Suprapubic skin (tissue), 4 donors: Measurements from ENCODE around the gene CMTM8. TPM values are rescaled to one million over a fixed set of nuclear protein-coding genes. Genes with fewer than 3 reads are reported as not detected.
A peak's percentile ranks its signal among the peaks of the same experiment; 100 is the strongest.

Experiments
- DNase-seq, 2 donors: peaks; one replicate each; pipeline ENCODE4 v3.0.0-alpha.2; 2019; ENCODE audit warnings: low spot score in 2 of 2
- H3K27ac ChIP-seq: fragments of 200-600 bp; sonication (generic); one replicate; pipeline ENCODE4 v1.5.1; 2019
- H3K27me3 ChIP-seq: fragments of 200-600 bp; sonication (generic); one replicate; pipeline ENCODE4 v1.5.1; 2019
- H3K36me3 ChIP-seq: fragments of 200-600 bp; sonication (generic); one replicate; pipeline ENCODE4 v1.5.1; 2019
- H3K4me1 ChIP-seq: fragments of 200-600 bp; sonication (generic); one replicate; pipeline ENCODE4 v1.5.1; 2019
- H3K4me3 ChIP-seq: fragments of 200-600 bp; sonication (generic); one replicate; pipeline ENCODE4 v1.5.1; 2019; ENCODE audit warnings: mild to moderate bottlenecking
- H3K9me3 ChIP-seq: fragments of 200-600 bp; sonication (generic); one replicate; pipeline ENCODE4 v1.5.1; 2019
- CTCF ChIP-seq, 2 donors: fragments of 200-600 bp in 1 of 2; fragments of 450-650 bp in 1 of 2; sonication (generic) in 1 of 2; IDR thresholded peaks; one replicate each; pipeline ENCODE4 v1.5.1; 2016 to 2019; ENCODE audit warnings: antibody characterized with exemption in 2 of 2, mild to moderate bottlenecking in 1 of 2, moderate library complexity in 1 of 2
- EP300 ChIP-seq: sonication (generic); formaldehyde crosslinking; IDR thresholded peaks from one replicate; pipeline ENCODE4 v1.6.1; 2017; ENCODE audit warnings: antibody characterized with exemption
- POLR2A ChIP-seq, 2 donors: fragments of 450-650 bp; IDR thresholded peaks; one replicate each; pipeline ENCODE4 v1.6.1; 2017; ENCODE audit warnings: antibody characterized with exemption in 2 of 2, mild to moderate bottlenecking in 2 of 2, moderate library complexity in 2 of 2
- POLR2AphosphoS5 ChIP-seq, 3 donors: sonication (generic); formaldehyde crosslinking; IDR thresholded peaks; one replicate each; pipeline ENCODE4 v1.6.1; 2017; ENCODE audit warnings: antibody characterized with exemption in 3 of 3
- WGBS: methylation state at CpG from one replicate; pipeline ENCODE4 v1.1.5; 2018; 5-methylcytosine and 5-hydroxymethylcytosine counted together
- total RNA-seq, 4 donors: library from RNA; depleted of rRNA; stranded (reverse); fragments of >200 nt; gene quantifications; one replicate each; pipeline ENCODE4 v1.1.0, GENCODE V29; 2016

Gene CMTM8
- total RNA-seq, 4 donors from 2014 or later: 7.4 to 16.3 (median 10.6) TPM

GRCh38 chr3:32197991-32198390 is 40.5 kb upstream of the CMTM8 start:
- no peaks in the 10 kb centered on the region for H3K9me3 ChIP-seq
- H3K4me3 ChIP-seq: no peak overlapping the region
- no peaks in the 10 kb centered on the region for H3K4me1 ChIP-seq
- WGBS: 89% methylated on average over 1 of the region's 1 CpG
- no peaks in the 10 kb centered on the region for H3K27me3 ChIP-seq
- no peak overlapping the region for H3K27ac ChIP-seq
- no peak for DNase-seq
- H3K36me3 ChIP-seq: no peaks in the 10 kb centered on the region
- TF ChIP-seq EP300 (no peak), POLR2A (IDR thresholded peaks at IDR 0.05) (no peak), CTCF (IDR thresholded peaks at IDR 0.05) (no peak), POLR2AphosphoS5 (IDR thresholded peaks at IDR 0.05) (no peak)

- H3K9me3 ChIP-seq: no peaks in the 10 kb centered on the region
- no peak overlapping the region for H3K27ac ChIP-seq
- no peaks in the 10 kb centered on the region for H3K4me1 ChIP-seq
- no peak for DNase-seq
- H3K4me3 ChIP-seq: no peak overlapping the region
- WGBS: 83% methylated on average over 3 of the region's 3 CpGs
- no peaks in the 10 kb centered on the region for H3K27me3 ChIP-seq
- no peaks in the 10 kb centered on the region for H3K36me3 ChIP-seq
- TF ChIP-seq POLR2AphosphoS5 (IDR thresholded peaks at IDR 0.05) (no peak), CTCF (IDR thresholded peaks at IDR 0.05) (no peak), EP300 (no peak), POLR2A (IDR thresholded peaks at IDR 0.05) (no peak)
These were observed 39.8 kb upstream of the CMTM8 start for GRCh38 chr3:32198714-32199113.

GRCh38 chr3:32200490-32200889 is 38.0 kb upstream of the CMTM8 start:
- no peaks in the 10 kb centered on the region for H3K9me3 ChIP-seq
- no peak overlapping the region for H3K4me3 ChIP-seq
- no peaks in the 10 kb centered on the region for H3K4me1 ChIP-seq
- no peak for DNase-seq
- TF ChIP-seq POLR2A (IDR thresholded peaks at IDR 0.05): no peak
- TF ChIP-seq CTCF (IDR thresholded peaks at IDR 0.05): no peak
- TF ChIP-seq POLR2AphosphoS5 (IDR thresholded peaks at IDR 0.05): no peak
- TF ChIP-seq EP300: no peak
- peak overlapping the region; percentile 16 for H3K27ac ChIP-seq
- 54% methylated on average over 7 of the region's 7 CpGs for WGBS
- no peaks in the 10 kb centered on the region for H3K27me3 ChIP-seq
- no peaks in the 10 kb centered on the region for H3K36me3 ChIP-seq

- H3K4me3 ChIP-seq: no peak overlapping the region
- no peaks in the 10 kb centered on the region for H3K9me3 ChIP-seq
- no peaks in the 10 kb centered on the region for H3K36me3 ChIP-seq
- 72% methylated on average over 10 of the region's 10 CpGs for WGBS
- H3K4me1 ChIP-seq: no peaks in the 10 kb centered on the region
- DNase-seq: no peak
- TF ChIP-seq EP300 (no peak), POLR2AphosphoS5 (IDR thresholded peaks at IDR 0.05) (no peak), POLR2A (IDR thresholded peaks at IDR 0.05) (no peak), CTCF (IDR thresholded peaks at IDR 0.05) (no peak)
- no peaks in the 10 kb centered on the region for H3K27me3 ChIP-seq
- H3K27ac ChIP-seq: peak overlapping the region; percentile 16
These were observed 37.3 kb upstream of the CMTM8 start for GRCh38 chr3:32200992-32201758.

- no peak for DNase-seq
- Histone ChIP-seq H3K4me1 (no peaks in the 10 kb centered on the region), H3K27ac (no peak overlapping the region), H3K36me3 (no peaks in the 10 kb centered on the region), H3K27me3 (no peaks in the 10 kb centered on the region), H3K9me3 (no peaks in the 10 kb centered on the region), H3K4me3 (no peak overlapping the region)
- WGBS: 91% methylated on average over 1 of the region's 1 CpG
- TF ChIP-seq CTCF (IDR thresholded peaks at IDR 0.05) (no peak), POLR2A (IDR thresholded peaks at IDR 0.05) (no peak), EP300 (no peak), POLR2AphosphoS5 (IDR thresholded peaks at IDR 0.05) (no peak)
These were observed 36.0 kb upstream of the CMTM8 start for GRCh38 chr3:32202496-32202895.
